Measurements from ENCODE around the gene RNF13.

The RNF13 gene

DNA sequence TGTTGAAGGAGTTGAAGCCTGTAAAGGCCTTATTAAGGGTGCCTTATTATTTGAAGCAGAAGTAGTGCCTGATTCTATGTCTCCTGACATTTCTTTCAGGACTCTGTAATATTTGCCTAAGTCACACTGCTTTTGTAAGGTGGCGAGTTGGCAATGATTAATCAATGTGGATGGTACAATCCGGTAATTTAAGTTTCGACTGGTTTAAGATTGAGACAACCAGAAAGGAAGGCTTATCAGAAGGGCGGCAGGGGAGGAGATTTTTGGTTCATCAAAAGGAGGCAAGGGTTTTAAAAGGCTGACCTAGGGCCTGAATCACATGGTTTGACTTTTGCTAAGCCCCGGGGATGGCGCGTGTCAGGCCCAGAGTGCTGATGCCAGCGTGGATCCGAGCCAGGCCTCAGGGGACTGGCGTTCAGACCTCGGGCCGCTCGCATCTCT is 830 bp upstream of the RNF13 start:
- TF ChIP-seq CTCF (conservative IDR thresholded peaks at IDR 0.05; ENCODE audit: low read depth, low read length): no peak
- DNase-seq (ENCODE audit: low read depth): peak; percentile 78
- H3K4me3 ChIP-seq (ENCODE audit: low read length): peak overlapping the region; percentile 85

DNA sequence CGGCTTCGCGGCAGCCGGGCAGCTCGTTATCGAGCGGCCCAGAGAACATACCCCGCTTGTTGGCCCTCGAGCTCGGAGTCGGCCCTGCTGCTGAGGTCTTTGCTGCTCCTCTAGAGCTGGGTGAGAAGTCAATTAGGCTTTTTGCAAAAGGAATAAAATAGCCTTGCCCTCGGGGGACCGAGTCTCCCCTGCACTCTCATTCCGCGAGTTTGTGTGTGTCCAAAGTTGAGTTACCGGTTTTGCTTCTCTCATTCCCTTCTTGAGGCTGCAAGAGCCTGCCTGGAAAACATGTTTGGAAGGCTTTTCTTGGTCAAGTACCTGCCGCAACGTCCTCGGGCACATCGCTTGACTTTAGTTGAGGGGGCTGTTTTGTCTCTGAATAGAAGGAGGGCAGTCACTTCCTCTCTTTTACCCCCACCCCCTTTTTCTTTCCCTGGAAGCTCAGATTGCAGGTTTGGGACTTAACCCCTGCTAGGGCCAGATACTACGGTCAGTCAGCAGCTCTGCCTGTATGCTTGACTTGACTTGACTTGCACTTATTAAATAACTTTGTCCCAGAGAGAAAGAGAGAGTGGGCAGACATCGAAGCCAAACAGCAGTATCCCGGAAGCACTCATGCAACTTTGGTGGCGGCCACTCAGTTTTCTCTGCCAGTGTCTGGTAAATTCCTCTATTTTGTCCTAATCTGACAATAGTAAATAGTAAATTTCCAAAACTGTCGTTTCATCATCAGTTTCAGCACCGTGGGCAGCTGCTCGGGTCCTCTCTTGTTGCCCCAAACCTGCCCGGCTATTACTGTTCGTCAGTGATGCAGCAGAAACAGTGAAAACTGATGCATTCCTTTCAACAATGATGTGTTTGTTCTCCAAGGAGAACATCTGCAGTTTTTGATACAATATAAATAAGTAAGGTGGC is 609 bp downstream of the RNF13 start:
- no peak for DNase-seq (ENCODE audit: low read depth)
- H3K4me3 ChIP-seq (ENCODE audit: low read length): peak overlapping the region; percentile 85

GRCh38 chr3:149815321-149815720 is 2.3 kb downstream of the RNF13 start:
- no peak for TF ChIP-seq CTCF (conservative IDR thresholded peaks at IDR 0.05; ENCODE audit: low read depth, low read length)
- peak overlapping the region; percentile 85 for H3K4me3 ChIP-seq (ENCODE audit: low read length)
- no peak for DNase-seq (ENCODE audit: low read depth)

More for the DNA sequence above, 609 bp downstream of the RNF13 start:
- TF ChIP-seq CTCF (conservative IDR thresholded peaks at IDR 0.05; ENCODE audit: low read depth, low read length): no peak

DNA sequence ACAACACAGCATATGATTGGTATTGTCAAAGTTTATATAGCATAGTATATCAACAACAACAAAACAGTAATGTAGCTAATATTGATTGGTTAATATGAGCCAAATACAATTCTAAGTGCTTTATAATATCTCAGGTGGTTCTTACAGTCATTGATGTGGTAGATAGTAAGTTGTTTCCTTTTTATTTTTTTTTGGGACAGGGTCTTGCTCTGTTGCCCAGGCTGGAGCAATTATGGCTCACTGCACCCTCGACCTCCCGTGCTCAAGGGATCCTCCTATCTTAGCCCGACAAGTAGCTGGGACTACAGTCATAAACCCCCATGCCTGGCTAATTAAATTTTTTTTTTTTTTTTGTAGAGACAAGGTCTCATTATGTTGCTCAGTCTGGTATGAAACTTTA is 2.7 kb downstream of the RNF13 start:
- no peak for TF ChIP-seq CTCF (conservative IDR thresholded peaks at IDR 0.05; ENCODE audit: low read depth, low read length)
- no peak overlapping the region for H3K4me3 ChIP-seq (ENCODE audit: low read length)

GRCh38 chr3:149816311-149816710 is 3.3 kb downstream of the RNF13 start:
- no peak overlapping the region for H3K4me3 ChIP-seq (ENCODE audit: low read length)
- no peak for TF ChIP-seq CTCF (conservative IDR thresholded peaks at IDR 0.05; ENCODE audit: low read depth, low read length)
- DNase-seq (ENCODE audit: low read depth): no peak

More for the DNA sequence above, 2.7 kb downstream of the RNF13 start:
- no peak for DNase-seq (ENCODE audit: low read depth)

- no peak for DNase-seq (ENCODE audit: low read depth)
- no peak overlapping the region for H3K4me3 ChIP-seq (ENCODE audit: low read length)
- TF ChIP-seq CTCF (conservative IDR thresholded peaks at IDR 0.05; ENCODE audit: low read depth, low read length): no peak
These were observed 4.0 kb downstream of the RNF13 start for GRCh38 chr3:149816986-149817385.

GRCh38 chr3:149819432-149819831 is 6.4 kb downstream of the RNF13 start:
- no peak for TF ChIP-seq CTCF (conservative IDR thresholded peaks at IDR 0.05; ENCODE audit: low read depth, low read length)
- H3K4me3 ChIP-seq (ENCODE audit: low read length): no peak overlapping the region
- DNase-seq (ENCODE audit: low read depth): no peak
